A673 (cell line): ENCODE results near the gene HOXC12.

Experiments used
- EZH2 ChIP-seq: fragments of 200-600 bp; sonication (generic); IDR thresholded peaks from 2 replicates; pipeline ENCODE4 v1.6.1; 2017; ENCODE audit warnings: borderline replicate concordance, low read depth, mild to moderate bottlenecking, mixed read lengths, antibody characterized with exemption, low read length; ENCODE audit not compliant: poor library complexity, severe bottlenecking
- TF ChIP-seq, protein P1 (sequence below): fragments of 300-800, 200-600 bp; sonication (generic); conservative IDR thresholded peaks from 2 replicates; pipeline ENCODE4 v1.5.1; 2017; ENCODE audit warnings: low read depth, mild to moderate bottlenecking, antibody characterized with exemption, low read length, moderate library complexity, mixed read lengths

- TF ChIP-seq EZH2 = no peak
- TF ChIP-seq, protein P1, sequence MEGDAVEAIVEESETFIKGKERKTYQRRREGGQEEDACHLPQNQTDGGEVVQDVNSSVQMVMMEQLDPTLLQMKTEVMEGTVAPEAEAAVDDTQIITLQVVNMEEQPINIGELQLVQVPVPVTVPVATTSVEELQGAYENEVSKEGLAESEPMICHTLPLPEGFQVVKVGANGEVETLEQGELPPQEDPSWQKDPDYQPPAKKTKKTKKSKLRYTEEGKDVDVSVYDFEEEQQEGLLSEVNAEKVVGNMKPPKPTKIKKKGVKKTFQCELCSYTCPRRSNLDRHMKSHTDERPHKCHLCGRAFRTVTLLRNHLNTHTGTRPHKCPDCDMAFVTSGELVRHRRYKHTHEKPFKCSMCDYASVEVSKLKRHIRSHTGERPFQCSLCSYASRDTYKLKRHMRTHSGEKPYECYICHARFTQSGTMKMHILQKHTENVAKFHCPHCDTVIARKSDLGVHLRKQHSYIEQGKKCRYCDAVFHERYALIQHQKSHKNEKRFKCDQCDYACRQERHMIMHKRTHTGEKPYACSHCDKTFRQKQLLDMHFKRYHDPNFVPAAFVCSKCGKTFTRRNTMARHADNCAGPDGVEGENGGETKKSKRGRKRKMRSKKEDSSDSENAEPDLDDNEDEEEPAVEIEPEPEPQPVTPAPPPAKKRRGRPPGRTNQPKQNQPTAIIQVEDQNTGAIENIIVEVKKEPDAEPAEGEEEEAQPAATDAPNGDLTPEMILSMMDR = no peak
Measured at GRCh38 chr12:53944907-53945847, 9.5 kb upstream of the HOXC12 start.
